Left ventricle myocardium inferior (tissue), 1 donor: Measurements from ENCODE around the gene GABRB3. TPM values are rescaled to one million over a fixed set of nuclear protein-coding genes. Genes with fewer than 3 reads are reported as not detected.

Source experiments
- DNase-seq: peaks from one replicate; pipeline ENCODE4 v3.0.0-alpha.2; 2020
- H3K27ac ChIP-seq: fragments of 200-600 bp; replicated peaks from 2 replicates; pipeline ENCODE4 v1.8.0; 2021
- H3K27me3 ChIP-seq: fragments of 200-600 bp; 2 replicates; pipeline ENCODE4 v1.8.0; 2021; ENCODE audit warnings: low read depth
- H3K36me3 ChIP-seq: fragments of 200-600 bp; 2 replicates; pipeline ENCODE4 v1.8.0; 2021
- H3K4me1 ChIP-seq: fragments of 200-600 bp; 2 replicates; pipeline ENCODE4 v1.8.0; 2021
- H3K4me3 ChIP-seq: fragments of 200-600 bp; 2 replicates; pipeline ENCODE4 v1.8.0; 2021; ENCODE audit warnings: mild to moderate bottlenecking, moderate library complexity
- H3K9me3 ChIP-seq: fragments of 200-600 bp; replicated peaks from 2 replicates; pipeline ENCODE4 v1.8.0; 2021
- intact Hi-C: fragments of 100-400 bp; cut with micrococcal nuclease; formaldehyde crosslinking; loops from one replicate; pipeline ENCODE4 v1.11.0; 2022
- total RNA-seq: library from RNA; stranded (reverse); fragmentation: NEBNext Ultra II Directional; extraction: Animal tissue kit (Norgen Biotek cat#: 25700); gene quantifications from one replicate; pipeline ENCODE4 v1.2.1, GENCODE V29; 2021
- TF ChIP-seq, protein P1 (sequence below): fragments of 200-600 bp; IDR thresholded peaks from 2 replicates; pipeline ENCODE4 v1.8.0; 2021; ENCODE audit warnings: antibody characterized with exemption, mild to moderate bottlenecking, borderline replicate concordance
- donor health status: DM: no; HTN: yes; CAD: no; lungs with severe emphysema.

Gene GABRB3
- total RNA-seq, 1 donor from 2014 or later: 2.4 TPM

DNA sequence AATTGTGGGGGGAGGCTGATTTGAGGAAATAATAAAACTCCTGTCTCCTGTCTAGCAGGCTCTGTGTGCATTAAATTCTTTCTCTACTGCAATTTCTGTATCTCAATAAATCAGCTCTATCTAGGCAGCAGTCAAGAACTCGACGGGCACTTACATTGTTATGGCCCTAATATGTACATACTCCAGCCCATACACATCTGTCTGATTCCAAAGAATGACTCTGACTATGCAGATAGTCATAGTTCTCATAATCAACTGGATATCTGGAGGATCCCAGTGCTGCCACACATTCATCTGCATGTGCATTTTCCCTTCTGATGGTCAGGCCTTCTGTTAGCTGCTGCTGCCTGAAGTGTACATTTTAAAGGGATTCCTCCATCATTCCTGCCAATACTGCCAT, 114.6 kb downstream of the GABRB3 start:
- no peaks in the 10 kb centered on the region for H3K27me3 ChIP-seq
- H3K4me1 ChIP-seq: peaks cover 7% of the 10 kb centered on the region
- TF ChIP-seq, protein P1, sequence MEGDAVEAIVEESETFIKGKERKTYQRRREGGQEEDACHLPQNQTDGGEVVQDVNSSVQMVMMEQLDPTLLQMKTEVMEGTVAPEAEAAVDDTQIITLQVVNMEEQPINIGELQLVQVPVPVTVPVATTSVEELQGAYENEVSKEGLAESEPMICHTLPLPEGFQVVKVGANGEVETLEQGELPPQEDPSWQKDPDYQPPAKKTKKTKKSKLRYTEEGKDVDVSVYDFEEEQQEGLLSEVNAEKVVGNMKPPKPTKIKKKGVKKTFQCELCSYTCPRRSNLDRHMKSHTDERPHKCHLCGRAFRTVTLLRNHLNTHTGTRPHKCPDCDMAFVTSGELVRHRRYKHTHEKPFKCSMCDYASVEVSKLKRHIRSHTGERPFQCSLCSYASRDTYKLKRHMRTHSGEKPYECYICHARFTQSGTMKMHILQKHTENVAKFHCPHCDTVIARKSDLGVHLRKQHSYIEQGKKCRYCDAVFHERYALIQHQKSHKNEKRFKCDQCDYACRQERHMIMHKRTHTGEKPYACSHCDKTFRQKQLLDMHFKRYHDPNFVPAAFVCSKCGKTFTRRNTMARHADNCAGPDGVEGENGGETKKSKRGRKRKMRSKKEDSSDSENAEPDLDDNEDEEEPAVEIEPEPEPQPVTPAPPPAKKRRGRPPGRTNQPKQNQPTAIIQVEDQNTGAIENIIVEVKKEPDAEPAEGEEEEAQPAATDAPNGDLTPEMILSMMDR: no peak
- no peak for DNase-seq
- intact Hi-C loops: no loop called here
- no peaks in the 10 kb centered on the region for H3K36me3 ChIP-seq
- H3K4me3 ChIP-seq: no peak overlapping the region
- no peak overlapping the region for H3K27ac ChIP-seq
- H3K9me3 ChIP-seq: peaks cover 8% of the 10 kb centered on the region

DNA sequence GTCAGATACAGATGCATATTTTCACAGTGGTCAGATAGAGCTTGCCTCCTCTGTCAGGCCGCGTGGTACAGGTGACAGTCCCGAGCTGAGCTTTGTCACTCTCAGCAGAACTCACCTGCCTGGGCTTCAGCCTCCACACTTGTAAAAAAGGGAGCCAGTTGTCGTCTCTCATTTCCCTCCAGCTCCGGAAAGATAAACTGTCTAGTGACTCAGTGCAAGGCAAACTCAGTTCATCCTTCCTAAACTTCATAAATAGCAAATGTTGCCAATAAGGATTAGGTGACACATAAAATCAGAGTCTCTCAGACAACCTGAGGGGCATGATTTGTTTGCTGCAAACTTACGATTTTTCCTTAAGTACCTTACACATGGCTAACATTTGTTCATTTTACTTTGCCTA, 116.8 kb downstream of the GABRB3 start:
- intact Hi-C loops: no loop called here
- H3K27ac ChIP-seq: no peak overlapping the region
- H3K27me3 ChIP-seq: no peaks in the 10 kb centered on the region
- H3K9me3 ChIP-seq: peaks cover 13% of the 10 kb centered on the region
- TF ChIP-seq, protein P1: no peak
- no peak overlapping the region for H3K4me3 ChIP-seq
- H3K4me1 ChIP-seq: peaks cover 7% of the 10 kb centered on the region
- H3K36me3 ChIP-seq: no peaks in the 10 kb centered on the region
- DNase-seq: no peak

DNA sequence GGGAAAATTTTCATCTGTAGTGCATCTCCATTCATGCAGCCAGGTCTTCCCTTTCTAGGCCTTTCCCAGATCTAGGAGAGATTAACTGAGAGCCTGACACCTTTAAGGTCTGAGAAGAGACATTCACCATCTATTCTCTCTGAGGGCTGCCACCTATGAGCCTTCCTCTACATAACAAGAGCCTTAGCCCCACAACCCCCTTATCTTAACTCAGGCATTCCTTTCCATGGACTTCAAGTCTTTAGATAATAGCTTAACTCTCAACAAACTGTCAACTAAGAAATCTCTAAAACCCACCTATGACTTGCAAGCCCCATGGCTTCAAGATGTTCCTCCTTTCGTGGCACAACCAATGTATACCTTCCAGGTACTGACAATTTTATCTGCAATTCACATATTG, 121.0 kb downstream of the GABRB3 start:
- H3K27ac ChIP-seq: no peak overlapping the region
- H3K27me3 ChIP-seq: no peaks in the 10 kb centered on the region
- no peak overlapping the region for H3K4me3 ChIP-seq
- H3K36me3 ChIP-seq: no peaks in the 10 kb centered on the region
- TF ChIP-seq, protein P1: no peak
- H3K4me1 ChIP-seq: no peaks in the 10 kb centered on the region
- intact Hi-C loops: no loop called here
- H3K9me3 ChIP-seq: peaks cover 15% of the 10 kb centered on the region
- DNase-seq: no peak

DNA sequence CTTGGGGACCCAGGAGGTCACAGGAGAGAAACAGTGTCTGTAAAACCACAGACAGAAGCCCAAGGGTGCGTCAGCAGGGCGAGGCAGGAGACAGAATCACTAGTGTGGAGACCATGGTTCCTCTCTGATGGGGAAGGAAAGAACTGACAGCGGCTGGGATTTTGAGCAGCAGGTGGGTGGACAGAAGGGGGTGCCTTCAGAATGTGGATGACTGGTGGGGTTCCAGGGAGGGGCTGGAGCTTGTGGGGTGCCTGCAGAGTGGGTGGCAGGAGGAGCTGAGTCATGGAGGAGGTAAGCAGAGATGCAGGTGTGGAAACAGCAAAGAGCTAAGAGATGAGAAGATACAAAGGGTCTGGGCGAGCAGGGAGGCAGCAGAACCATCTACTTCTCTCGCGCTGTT, 124.2 kb downstream of the GABRB3 start:
- H3K4me3 ChIP-seq: no peak overlapping the region
- H3K27ac ChIP-seq: no peak overlapping the region
- TF ChIP-seq, protein P1: no peak
- DNase-seq: no peak
- H3K4me1 ChIP-seq: no peaks in the 10 kb centered on the region
- no peaks in the 10 kb centered on the region for H3K27me3 ChIP-seq
- intact Hi-C loops: no loop called here
- H3K36me3 ChIP-seq: no peaks in the 10 kb centered on the region
- peaks cover 15% of the 10 kb centered on the region for H3K9me3 ChIP-seq

DNA sequence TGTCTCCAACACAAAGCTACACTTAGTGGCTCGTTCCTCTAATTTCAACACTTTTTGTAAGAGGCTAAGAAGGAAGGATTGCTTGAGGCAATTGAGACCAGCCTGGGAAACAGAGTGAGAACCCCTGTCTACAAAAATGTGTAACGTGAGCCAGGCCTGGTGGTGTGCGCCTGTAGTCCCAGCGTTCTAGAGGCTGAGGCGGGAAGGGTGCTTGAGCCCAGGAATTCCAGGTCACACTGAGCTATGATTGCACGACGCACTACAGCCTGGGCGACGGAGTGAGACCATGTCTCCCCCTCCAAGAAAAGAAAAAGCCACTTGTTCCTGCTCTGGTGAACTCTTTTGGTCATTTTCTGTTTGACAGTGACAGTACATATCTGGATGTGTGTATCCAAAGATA, 127.9 kb downstream of the GABRB3 start:
- TF ChIP-seq, protein P1: no peak

DNA sequence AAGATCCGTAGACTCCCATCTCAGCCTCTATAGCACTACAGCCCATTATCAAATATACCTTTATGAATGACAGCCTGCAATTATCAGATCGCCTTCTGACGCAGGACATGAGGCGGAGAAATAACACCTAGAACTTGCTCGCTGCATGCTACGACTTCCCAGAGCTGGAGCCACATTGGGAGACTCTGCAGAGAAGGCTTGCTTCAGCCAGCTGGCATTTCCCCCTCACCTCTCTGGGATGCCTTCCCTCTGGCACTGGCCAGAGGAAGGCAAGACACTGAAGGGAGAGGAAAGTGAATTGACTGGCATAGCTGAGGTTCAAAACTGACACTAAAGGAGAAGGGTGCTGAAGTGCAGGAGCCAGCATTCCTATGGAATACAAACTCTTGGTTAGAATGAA, 131.7 kb downstream of the GABRB3 start:
- TF ChIP-seq, protein P1: no peak
- H3K4me1 ChIP-seq: no peaks in the 10 kb centered on the region
- intact Hi-C loops: no loop called here
- no peaks in the 10 kb centered on the region for H3K27me3 ChIP-seq
- H3K36me3 ChIP-seq: no peaks in the 10 kb centered on the region
- no peak overlapping the region for H3K27ac ChIP-seq
- H3K9me3 ChIP-seq: no peaks in the 10 kb centered on the region
- no peak for DNase-seq
- no peak overlapping the region for H3K4me3 ChIP-seq

More for the DNA sequence above, 127.9 kb downstream of the GABRB3 start:
- no peak for DNase-seq
- peaks cover 7% of the 10 kb centered on the region for H3K9me3 ChIP-seq
- no peak overlapping the region for H3K4me3 ChIP-seq
- intact Hi-C loops: no loop called here
- H3K27ac ChIP-seq: no peak overlapping the region
- no peaks in the 10 kb centered on the region for H3K4me1 ChIP-seq
- H3K27me3 ChIP-seq: no peaks in the 10 kb centered on the region
- H3K36me3 ChIP-seq: no peaks in the 10 kb centered on the region
